ENCODE data around the gene SETBP1. TPM values are rescaled to one million over a fixed set of nuclear protein-coding genes. Genes with fewer than 3 reads are reported as not detected.

SETBP1 gene
- total RNA-seq, 1 experiment from 2014 or later = 0.05 TPM

GRCh38 chr18:44881461-44882162 lies 200.9 kb downstream of the SETBP1 start:
- no peaks in the 10 kb centered on the region for H3K4me1 ChIP-seq (ENCODE audit: control insufficient read depth in 1 of 2, insufficient read depth in 2 of 2, low read length in 2 of 2)
- RAD21 ChIA-PET (ENCODE audit: low non-redundant PET in 1 of 2, low total read pairs in 2 of 2, uncharacterized antibody in 2 of 2, unreplicated experiment in 2 of 2) = no interaction called here
- BruUV-seq (replicated peaks) = no TSS peak

More at GRCh38 chr18:44881461-44882162, 200.9 kb downstream of the SETBP1 start:
- no peak overlapping the region for H3K4me3 ChIP-seq (replicated peaks in 1 of 2; ENCODE audit: low read depth in 1 of 2, low read length in 2 of 2)
- no peak overlapping the region for H3K27ac ChIP-seq (ENCODE audit: low read depth, low read length)
- ChIA-PET CTCF (no interaction called here), POLR2A (no interaction called here)
- H3K9me3 ChIP-seq (ENCODE audit: control insufficient read depth in 1 of 2, insufficient read depth in 1 of 2, low read depth in 1 of 2, low read length in 2 of 2) = peaks cover 22 to 34% of the 10 kb centered on the region in 2 experiments; a peak in 3 of 4 replicates
- H3K27me3 ChIP-seq (ENCODE audit: insufficient read depth, low read length) = no peaks in the 10 kb centered on the region
- H3K9me2 ChIP-seq (ENCODE audit: insufficient read depth) = no peaks in the 10 kb centered on the region
- H3K79me2 ChIP-seq (ENCODE audit: insufficient read depth, low read length) = no peaks in the 10 kb centered on the region
- no peaks in the 10 kb centered on the region for H3K36me3 ChIP-seq (ENCODE audit: control insufficient read depth in 1 of 2, insufficient read depth in 2 of 2, low read length in 2 of 2)
- H4K20me1 ChIP-seq (ENCODE audit: insufficient read depth) = no peaks in the 10 kb centered on the region
- H2AFZ ChIP-seq (ENCODE audit: low read depth, low read length, poor library complexity, severe bottlenecking) = no peak overlapping the region
- intact Hi-C loops (cut with micrococcal nuclease) = no loop called here
- H3K4me2 ChIP-seq (ENCODE audit: low read length) = no peak overlapping the region
- DNase-seq (ENCODE audit: low read depth, low spot score) (no peak), ATAC-seq (no peak)
- TF ChIP-seq ATF3 (IDR thresholded peaks at IDR 0.05) (no peak), CBX3 (IDR thresholded peaks at IDR 0.05; ENCODE audit: low read depth) (no peak), EGR1 (IDR thresholded peaks at IDR 0.05; ENCODE audit: low read depth) (no peak), SP1 (IDR thresholded peaks at IDR 0.05; ENCODE audit: low read depth) (no peak), SRF (IDR thresholded peaks at IDR 0.05; ENCODE audit: low read depth) (no peak), SIN3A (IDR thresholded peaks at IDR 0.05; ENCODE audit: low read depth) (no peak), FOSL1 (IDR thresholded peaks at IDR 0.05; ENCODE audit: low read depth) (no peak), CTCF (IDR thresholded peaks at IDR 0.05 in 2 of 3, conservative IDR thresholded peaks at IDR 0.05 in 1 of 3; ENCODE audit: borderline replicate concordance in 1 of 3, insufficient read depth in 1 of 3, low read depth in 2 of 3, low read length in 2 of 3) (no peak), EZH2phosphoT487 (IDR thresholded peaks at IDR 0.05; ENCODE audit: borderline replicate concordance) (no peak), ZBTB33 (IDR thresholded peaks at IDR 0.05; ENCODE audit: extremely low read depth, insufficient replicate concordance, low read length) (no peak), CEBPB (IDR thresholded peaks at IDR 0.05; ENCODE audit: low read depth) (no peak), ELF1 (IDR thresholded peaks at IDR 0.05; ENCODE audit: borderline replicate concordance, low read depth) (no peak), JUND (IDR thresholded peaks at IDR 0.05) (no peak)
- no peak overlapping the region for H3K9ac ChIP-seq (ENCODE audit: low read length)
